IMR-90 (cell line): Measurements from ENCODE around the gene SWI5. TPM values are rescaled to one million over a fixed set of nuclear protein-coding genes. Genes with fewer than 3 reads are reported as not detected.
A peak's percentile ranks its signal among the peaks of the same experiment; 100 is the strongest.

Experiments
- ATAC-seq: fragments of 200-7000 bp; cut with Tn5 transposase; 2 replicates; pipeline ENCODE4 v1.9.1; 2020; ENCODE audit warnings: low read depth, mild to moderate bottlenecking, moderate library complexity
- BruUV-seq: library from RNA; stranded (reverse); fragments of 400-500 nt; replicated peaks from 2 replicates; lab custom pipeline; 2021; lab: Mats Ljungman, UMichigan
- CTCF ChIA-PET: fragments of 300-600 bp; formaldehyde crosslinking; extraction: SDS; loops from one replicate; lab custom pipeline; 2021; ENCODE audit warnings: antibody characterized with exemption; lab: Yijun Ruan, JAX
- POLR2A ChIA-PET: fragments of 300-600 bp; sonication (Branson Sonifier 250); formaldehyde crosslinking; loops from one replicate; lab custom pipeline; 2022; ENCODE audit warnings: antibody characterized with exemption; ENCODE audit not compliant: unreplicated experiment; lab: Charles Lee
- DNase-seq: peaks from one replicate; pipeline ENCODE4 v3.0.0; 2013
- H2AFZ ChIP-seq: replicated peaks from 2 replicates; pipeline ENCODE3; 2013; ENCODE audit warnings: low read length, mild to moderate bottlenecking; ENCODE audit not compliant: poor library complexity
- H2AK5ac ChIP-seq: 2 replicates; pipeline ENCODE4 v1.6.1; 2013; ENCODE audit warnings: low read depth, low read length, inconsistent platforms
- H2AK9ac ChIP-seq: replicated peaks from 2 replicates; pipeline ENCODE3; 2013; ENCODE audit warnings: mild to moderate bottlenecking, low read depth, low read length, moderate library complexity; ENCODE audit not compliant: poor library complexity
- H2BK120ac ChIP-seq: 2 replicates; pipeline ENCODE4 v1.6.1; 2013; ENCODE audit warnings: low read depth, low read length, inconsistent platforms
- H2BK15ac ChIP-seq: 3 replicates; pipeline ENCODE4 v1.6.1; 2013; ENCODE audit warnings: low read depth, low read length, inconsistent platforms
- H2BK20ac ChIP-seq: 2 replicates; pipeline ENCODE4 v1.6.1; 2013; ENCODE audit warnings: low read depth, mild to moderate bottlenecking, inconsistent platforms, low read length, moderate library complexity
- H2BK5ac ChIP-seq: 2 replicates; pipeline ENCODE4 v1.6.1; 2013; ENCODE audit warnings: mild to moderate bottlenecking, low read depth, low read length, inconsistent platforms; ENCODE audit not compliant: poor library complexity, severe bottlenecking
- H3K14ac ChIP-seq: replicated peaks from 2 replicates; pipeline ENCODE4 v1.6.1; 2013; ENCODE audit warnings: low read depth, low read length, inconsistent platforms
- H3K18ac ChIP-seq: 2 replicates; pipeline ENCODE4 v1.6.1; 2013; ENCODE audit warnings: low read depth, low read length, control low read depth
- H3K23ac ChIP-seq: 2 replicates; pipeline ENCODE4 v1.6.1; 2013; ENCODE audit warnings: low read depth, low read length, inconsistent platforms
- H3K27ac ChIP-seq: 2 replicates; pipeline ENCODE4 v1.5.1; 2013; ENCODE audit warnings: mild to moderate bottlenecking, control low read depth, low read length; ENCODE audit not compliant: insufficient read depth
- H3K27me3 ChIP-seq: 2 replicates; pipeline ENCODE4 v1.6.1; 2013; ENCODE audit warnings: low read length; ENCODE audit not compliant: control insufficient read depth, insufficient read depth
- H3K36me3 ChIP-seq: 2 replicates; pipeline ENCODE4 v1.6.1; 2013; ENCODE audit warnings: low read length, mixed read lengths; ENCODE audit not compliant: control insufficient read depth, insufficient read depth
- H3K4ac ChIP-seq: 2 replicates; pipeline ENCODE4 v1.6.1; 2013; ENCODE audit warnings: low read depth, low read length, inconsistent platforms
- H3K4me1 ChIP-seq: 2 replicates; pipeline ENCODE4 v1.6.1; 2013; ENCODE audit warnings: low read length, mixed read lengths; ENCODE audit not compliant: control insufficient read depth, insufficient read depth
- H3K4me2 ChIP-seq: 2 replicates; pipeline ENCODE4 v1.6.1; 2013; ENCODE audit warnings: low read depth, mild to moderate bottlenecking, control low read depth, low read length, moderate library complexity
- H3K4me3 ChIP-seq: 2 replicates; pipeline ENCODE4 v1.5.1; 2013; ENCODE audit warnings: low read depth, mild to moderate bottlenecking, control low read depth, low read length, moderate library complexity; ENCODE audit not compliant: insufficient read depth
- H3K56ac ChIP-seq: 2 replicates; pipeline ENCODE4 v1.6.1; 2013; ENCODE audit warnings: low read length, inconsistent platforms; ENCODE audit not compliant: insufficient read depth; ENCODE audit errors: extremely low read depth
- H3K79me1 ChIP-seq, 2 experiments: 2 replicates each; pipeline ENCODE4 v1.6.1; 2013; ENCODE audit warnings: low read length in 2 of 2, inconsistent platforms in 1 of 2, low read depth in 1 of 2
- H3K9ac ChIP-seq: 2 replicates; pipeline ENCODE4 v1.6.1; 2013; ENCODE audit warnings: low read depth, low read length, control low read depth
- H3K9me1 ChIP-seq: 2 replicates; pipeline ENCODE4 v1.6.1; 2013; ENCODE audit warnings: low read length, inconsistent platforms; ENCODE audit not compliant: insufficient read depth
- H3K9me3 ChIP-seq: 2 replicates; pipeline ENCODE4 v1.6.1; 2013; ENCODE audit warnings: low read length; ENCODE audit not compliant: control insufficient read depth, insufficient read depth
- H4K20me1 ChIP-seq: 2 replicates; pipeline ENCODE4 v1.6.1; 2013; ENCODE audit warnings: low read length, inconsistent platforms; ENCODE audit not compliant: insufficient read depth
- H4K5ac ChIP-seq: 2 replicates; pipeline ENCODE4 v1.6.1; 2013; ENCODE audit warnings: mild to moderate bottlenecking, low read depth, low read length, control low read depth
- H4K8ac ChIP-seq, 2 experiments: 2 replicates each; pipeline ENCODE4 v1.6.1; 2013; ENCODE audit warnings: low read depth in 2 of 2, low read length in 2 of 2, control low read depth in 1 of 2, inconsistent platforms in 1 of 2
- H4K91ac ChIP-seq: 2 replicates; pipeline ENCODE4 v1.6.1; 2013; ENCODE audit warnings: low read depth, low read length, inconsistent platforms; ENCODE audit not compliant: insufficient read depth
- BHLHE40 ChIP-seq: fragments of 150-350 bp; IDR thresholded peaks from 2 replicates; pipeline ENCODE4 v1.6.1; 2016; ENCODE audit warnings: mild to moderate bottlenecking, low read depth, low read length
- CEBPB ChIP-seq: IDR thresholded peaks from 2 replicates; pipeline ENCODE4 v1.6.1; 2012; ENCODE audit warnings: low read depth, low read length, improper control_type of control experiment
- CHD1 ChIP-seq: IDR thresholded peaks from 2 replicates; pipeline ENCODE4 v1.6.1; 2012; ENCODE audit warnings: low read depth, low read length, improper control_type of control experiment
- CTCF ChIP-seq: conservative IDR thresholded peaks from 2 replicates; pipeline ENCODE4 v1.5.1; 2012; ENCODE audit warnings: mild to moderate bottlenecking, low read depth, low read length, improper control_type of control experiment
- ELK1 ChIP-seq: fragments of 150-350 bp; IDR thresholded peaks from 2 replicates; pipeline ENCODE4 v1.6.1; 2016; ENCODE audit warnings: low read depth, mild to moderate bottlenecking, low read length, moderate library complexity, borderline replicate concordance
- FOS ChIP-seq: fragments of 150-350 bp; IDR thresholded peaks from 2 replicates; pipeline ENCODE4 v1.6.1; 2016; ENCODE audit warnings: low read depth, low read length
- MAFK ChIP-seq: IDR thresholded peaks from 2 replicates; pipeline ENCODE4 v1.6.1; 2012; ENCODE audit warnings: low read depth, low read length, improper control_type of control experiment
- MAZ ChIP-seq: IDR thresholded peaks from 2 replicates; pipeline ENCODE4 v1.6.1; 2012; ENCODE audit warnings: low read depth, mild to moderate bottlenecking, low read length, improper control_type of control experiment, moderate library complexity, borderline replicate concordance
- MXI1 ChIP-seq: IDR thresholded peaks from 2 replicates; pipeline ENCODE4 v1.6.1; 2012; ENCODE audit warnings: low read depth, mild to moderate bottlenecking, low read length, moderate library complexity, borderline replicate concordance
- NFE2L2 ChIP-seq: fragments of 150-350 bp; IDR thresholded peaks from 2 replicates; pipeline ENCODE4 v1.6.1; 2016; ENCODE audit warnings: low read depth, mild to moderate bottlenecking, low read length
- POLR2A ChIP-seq: IDR thresholded peaks from 2 replicates; pipeline ENCODE4 v1.6.1; 2012; ENCODE audit warnings: mild to moderate bottlenecking, low read depth, low read length
- RAD21 ChIP-seq: IDR thresholded peaks from 2 replicates; pipeline ENCODE4 v1.6.1; 2012; ENCODE audit warnings: low read length, improper control_type of control experiment
- RCOR1 ChIP-seq: IDR thresholded peaks from 2 replicates; pipeline ENCODE4 v1.6.1; 2012; ENCODE audit warnings: mild to moderate bottlenecking, low read length, improper control_type of control experiment; ENCODE audit not compliant: insufficient replicate concordance
- RFX5 ChIP-seq: IDR thresholded peaks from 2 replicates; pipeline ENCODE4 v1.8.0; 2012; ENCODE audit warnings: low read depth, mild to moderate bottlenecking, low read length, moderate library complexity
- SMC3 ChIP-seq: fragments of 150-350 bp; IDR thresholded peaks from 2 replicates; pipeline ENCODE4 v1.6.1; 2016; ENCODE audit warnings: low read depth, mild to moderate bottlenecking, antibody characterized with exemption, low read length, moderate library complexity
- USF2 ChIP-seq: fragments of 150-350 bp; IDR thresholded peaks from 2 replicates; pipeline ENCODE4 v1.6.1; 2017; ENCODE audit warnings: mild to moderate bottlenecking, antibody characterized with exemption, low read length, low read depth
- WGBS, 2 experiments: methylation state at CpG; one replicate each; pipeline versions ENCODE4 v1.1.5 to v1.1.7; 2013; ENCODE audit warnings: missing lambda C conversion rate in 2 of 2; ENCODE audit not compliant: insufficient read length in 1 of 2; ENCODE audit errors: extremely low coverage in 2 of 2; 5-methylcytosine and 5-hydroxymethylcytosine counted together
- dilution Hi-C: fragments of 300-500 bp; cut with HindIII; formaldehyde crosslinking; loops from one replicate; pipeline ENCODE4 v1.14.3; 2018; ENCODE audit warnings: low sequenced_read_pairs; ENCODE audit not compliant: unreplicated experiment
- in situ Hi-C: fragments of 300-500 bp; cut with MboI; formaldehyde crosslinking; loops from 3 replicates; pipeline ENCODE4 v1.14.3; 2019; ENCODE audit warnings: low sequenced_read_pairs, inconsistent platforms, mixed read lengths
- intact Hi-C: fragments of 100-400 bp; cut with micrococcal nuclease; formaldehyde crosslinking; loops from 2 replicates; pipeline ENCODE4 v1.10.0; 2022
- polyA plus RNA-seq, 3 experiments: library from polyadenylated mRNA; depleted of rRNA; stranded (reverse); fragments of >200 nt; gene quantifications; 2 replicates each; pipeline ENCODE4 v1.2.3, GENCODE V29; 2012; ENCODE audit warnings: low replicate concordance in 1 of 3
- total RNA-seq: library from RNA; depleted of rRNA; stranded (reverse); fragments of >200 nt; gene quantifications from 2 replicates; pipeline ENCODE4 v1.2.3, GENCODE V29; 2012

Gene SWI5
- total and polyA plus RNA-seq, 2 of the 4 experiments (the other 2 are of a cell fraction): 38.9 to 93.5 TPM

- Histone ChIP-seq H3K4me3 (no peak overlapping the region), H2BK120ac (no peak overlapping the region), H4K5ac (no peak overlapping the region), H2AK9ac (peak overlapping the region; percentile 55), H4K8ac (no peak overlapping the region), H3K9me1 (peaks cover 10% of the 10 kb centered on the region), H4K91ac (no peak overlapping the region), H2BK20ac (no peak overlapping the region), H4K20me1 (no peaks in the 10 kb centered on the region), H3K27ac (no peak overlapping the region), H3K4ac (no peak overlapping the region), H2AFZ (no peak overlapping the region), H3K56ac (no peak overlapping the region), H2AK5ac (no peak overlapping the region), H2BK5ac (no peak overlapping the region), H3K4me1 (no peaks in the 10 kb centered on the region), H3K36me3 (peaks cover 27% of the 10 kb centered on the region), H3K27me3 (no peaks in the 10 kb centered on the region), H3K79me1 (peaks cover 5 to 20% of the 10 kb centered on the region in 2 experiments; a peak in 2 of 4 replicates), H3K18ac (no peak overlapping the region), H3K23ac (no peak overlapping the region; the same call in 1 of the 2 replicates), H3K4me2 (no peak overlapping the region), H3K14ac (no peak overlapping the region), H3K9me3 (no peaks in the 10 kb centered on the region), H2BK15ac (no peak overlapping the region), H3K9ac (no peak overlapping the region)
- no peak for DNase-seq
- no TSS peak for BruUV-seq
- POLR2A ChIA-PET: no interaction called here
- 100% methylated on average over 7 of the region's 12 CpGs; no CpG with 5 or more reads in 1 of the 2 experiments for WGBS, 2 experiments
- in situ Hi-C loops (no loop called here), intact Hi-C loops (no loop called here), dilution Hi-C loops (no loop called here)
- TF ChIP-seq RAD21 (no peak), BHLHE40 (no peak), POLR2A (no peak), CEBPB (no peak), RCOR1 (no peak), RFX5 (no peak), MAZ (no peak), FOS (no peak), CTCF (no peak), MAFK (no peak), NFE2L2 (no peak), MXI1 (no peak), SMC3 (no peak), ELK1 (no peak), USF2 (no peak), CHD1 (no peak)
- CTCF ChIA-PET: no interaction called here
- no peak for ATAC-seq
Observed at GRCh38 chr9:128285033-128285784, 9.1 kb downstream of the SWI5 start.
